GM19397 (cell line): ENCODE measurements around the gene CEP97.
"Not testable (repeated sequence)": the region's sequence is repeated elsewhere in the genome, so short reads cannot be mapped to it uniquely, and the experiment has no call there.

Experiments
- ATAC-seq: cut with Tn5 transposase; IDR thresholded peaks from one replicate; pipeline ENCODE4 v1.9.1; 2021; ENCODE audit warnings: mild to moderate bottlenecking, moderate library complexity; ENCODE audit not compliant: unreplicated experiment

Gene CEP97

DNA sequence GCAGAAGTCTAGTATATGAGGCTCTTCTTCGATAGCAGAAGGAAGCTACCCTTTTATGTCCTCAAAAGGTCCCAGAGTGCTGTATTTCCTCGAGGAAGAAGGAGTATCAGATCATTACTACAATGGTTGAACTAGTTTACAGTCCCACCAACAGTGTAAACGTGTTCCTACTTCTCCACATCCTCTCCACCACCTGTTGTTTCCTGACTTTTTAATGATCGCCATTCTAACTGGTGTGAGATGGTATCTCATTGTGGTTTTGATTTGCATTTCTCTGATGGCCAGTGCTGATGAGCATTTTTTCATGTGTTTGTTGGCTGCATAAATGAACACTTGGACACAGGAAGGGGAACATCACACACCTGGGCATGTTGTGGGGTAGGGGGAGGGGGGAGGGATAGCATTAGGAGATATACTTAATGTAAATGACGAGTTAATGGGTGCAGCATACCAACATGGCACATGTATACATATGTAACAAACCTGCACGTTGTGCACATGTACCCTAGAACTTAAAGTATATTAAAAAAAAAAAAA is 53.4 kb downstream of the CEP97 start:
- not testable (repeated sequence) for ATAC-seq

DNA sequence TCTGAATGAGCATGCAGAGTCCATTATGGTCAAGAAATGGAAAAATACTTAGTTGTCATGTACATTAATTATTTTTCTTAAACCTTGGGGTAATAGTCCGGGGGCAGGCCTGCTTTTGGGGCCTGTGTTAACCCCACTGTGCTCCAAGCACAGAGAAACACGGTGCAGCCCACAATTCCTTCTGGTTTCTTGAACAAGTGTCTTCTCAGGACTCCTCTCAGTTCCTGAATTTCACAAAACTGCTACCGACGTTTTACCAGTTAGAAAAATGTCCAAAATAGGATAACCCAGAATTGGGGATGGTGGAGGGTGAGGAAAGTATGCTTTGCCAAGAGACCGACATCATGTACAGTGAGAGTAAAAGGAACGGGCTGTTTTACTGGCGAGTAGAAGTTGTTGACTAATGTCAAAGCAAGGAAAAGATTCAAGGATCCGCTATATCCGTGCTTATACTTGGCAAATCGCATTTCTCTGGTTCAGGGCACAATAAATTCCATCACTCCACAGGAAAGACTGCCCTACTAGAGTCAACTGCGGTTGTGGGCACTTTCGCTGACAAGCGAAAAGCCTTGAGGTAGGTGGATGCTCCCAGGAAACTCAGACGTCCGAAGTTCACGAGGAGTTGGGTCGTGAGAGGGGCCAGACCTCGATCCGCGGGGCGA is 54.1 kb downstream of the CEP97 start:
- no peak for ATAC-seq

DNA sequence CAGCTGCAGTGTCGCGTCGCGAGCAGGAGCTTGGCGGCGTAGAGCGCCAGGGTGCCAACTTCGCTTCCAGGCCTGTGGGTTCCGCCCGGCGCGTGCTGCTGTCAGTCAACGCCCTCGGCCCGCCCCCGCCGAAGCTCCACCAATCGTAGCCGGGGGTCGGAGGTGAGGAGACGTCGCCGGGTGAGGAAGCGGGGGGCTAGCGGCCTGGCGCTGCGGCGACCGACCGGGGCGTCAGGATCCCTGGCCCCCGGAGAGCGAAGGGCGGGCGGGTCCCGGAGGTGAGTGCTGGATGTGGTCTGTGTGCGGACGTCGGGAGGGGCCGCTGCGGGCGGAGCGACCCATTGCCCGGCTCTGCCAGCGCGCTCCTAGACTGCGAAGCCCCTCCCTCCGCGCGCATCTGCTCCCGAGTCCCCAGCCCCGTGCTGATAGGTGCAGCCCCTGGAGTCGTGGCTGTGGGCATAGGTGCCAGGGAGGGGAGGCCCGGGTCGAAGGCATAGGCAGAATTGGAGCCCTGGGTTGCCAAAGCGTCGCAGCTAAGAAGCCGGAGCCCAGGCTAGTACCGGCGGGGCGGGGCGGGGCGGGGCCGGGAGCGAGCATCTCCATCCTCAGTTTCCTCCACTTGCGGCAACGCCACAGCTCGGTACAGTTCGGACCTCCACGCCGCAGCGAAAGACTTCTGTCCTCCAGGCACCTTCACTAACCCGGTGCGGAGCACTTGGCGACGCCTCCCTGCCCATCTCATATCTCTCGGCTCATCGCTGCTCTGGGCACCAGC is 54.8 kb downstream of the CEP97 start, which contains the start of gene NXPE3:
NXPE3 (plus strand) TSS at position 165 of the 775 bp plus-strand sequence. CDS start 6,386 bp downstream, outside the sequence.
- ATAC-seq = peak; percentile 96

DNA sequence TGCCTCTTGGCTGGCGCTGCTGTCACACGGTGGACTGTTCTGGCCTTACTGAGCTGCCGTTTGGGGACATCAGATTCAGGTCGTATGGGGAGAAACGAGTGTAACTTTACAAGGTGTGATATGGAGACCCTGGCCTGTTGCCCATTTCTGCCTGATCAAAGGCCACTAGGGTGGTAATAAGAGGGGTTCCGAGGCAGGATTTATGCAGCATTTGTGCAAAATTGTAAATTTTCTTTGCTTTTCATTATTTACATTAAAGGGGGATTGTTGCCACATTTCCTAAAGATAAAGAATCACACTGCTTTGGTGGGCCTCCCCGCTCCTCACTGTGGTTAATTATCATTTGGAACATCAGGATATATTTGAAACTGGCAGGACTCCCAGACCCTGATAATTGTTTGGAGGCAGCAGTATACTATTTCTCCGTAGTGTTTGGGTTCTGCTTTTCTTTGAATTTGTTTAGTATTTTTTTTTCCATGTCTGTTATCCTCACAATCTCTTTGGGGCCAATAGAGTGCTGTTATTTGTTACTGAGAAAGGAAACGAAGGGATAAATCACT is 55.5 kb downstream of the CEP97 start:
- no peak for ATAC-seq

DNA sequence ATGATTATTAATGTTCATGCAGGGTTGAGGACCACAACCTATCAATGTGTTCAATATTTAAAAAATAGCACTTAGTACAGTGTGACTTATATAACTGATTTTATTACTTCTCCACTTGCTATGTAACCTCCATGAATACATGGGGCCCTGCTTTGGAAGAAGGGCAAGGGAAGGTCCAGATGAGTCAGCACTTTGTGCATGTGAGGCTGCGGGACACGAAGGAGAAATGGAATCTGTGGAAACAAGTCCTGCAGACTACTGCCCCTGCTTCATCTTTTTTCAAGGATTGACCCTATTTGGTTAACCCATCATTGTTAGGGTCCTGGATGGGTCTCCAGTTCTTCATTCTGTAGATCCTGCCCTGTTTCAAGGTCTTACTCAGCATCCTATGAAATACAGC is 56.2 kb downstream of the CEP97 start:
- ATAC-seq = no peak

DNA sequence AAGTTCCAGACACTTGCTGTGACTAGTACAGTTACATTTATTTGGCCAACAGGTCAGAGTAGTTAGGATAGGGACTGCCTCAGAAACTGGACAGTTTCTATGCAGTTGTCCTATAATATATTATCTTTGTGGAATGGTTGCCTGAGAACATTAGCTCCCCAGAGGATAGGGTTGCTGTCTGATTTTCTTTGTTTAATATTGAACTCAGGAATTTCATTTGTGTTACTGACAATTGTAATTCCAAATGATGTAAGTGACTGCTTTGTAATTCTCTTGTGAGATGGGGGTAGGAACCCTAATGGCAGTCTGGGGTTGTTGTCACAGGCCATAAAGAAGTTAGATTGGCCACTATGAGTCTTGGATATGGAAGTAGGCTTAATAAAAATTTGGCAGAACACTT is 56.8 kb downstream of the CEP97 start:
- ATAC-seq = no peak

DNA sequence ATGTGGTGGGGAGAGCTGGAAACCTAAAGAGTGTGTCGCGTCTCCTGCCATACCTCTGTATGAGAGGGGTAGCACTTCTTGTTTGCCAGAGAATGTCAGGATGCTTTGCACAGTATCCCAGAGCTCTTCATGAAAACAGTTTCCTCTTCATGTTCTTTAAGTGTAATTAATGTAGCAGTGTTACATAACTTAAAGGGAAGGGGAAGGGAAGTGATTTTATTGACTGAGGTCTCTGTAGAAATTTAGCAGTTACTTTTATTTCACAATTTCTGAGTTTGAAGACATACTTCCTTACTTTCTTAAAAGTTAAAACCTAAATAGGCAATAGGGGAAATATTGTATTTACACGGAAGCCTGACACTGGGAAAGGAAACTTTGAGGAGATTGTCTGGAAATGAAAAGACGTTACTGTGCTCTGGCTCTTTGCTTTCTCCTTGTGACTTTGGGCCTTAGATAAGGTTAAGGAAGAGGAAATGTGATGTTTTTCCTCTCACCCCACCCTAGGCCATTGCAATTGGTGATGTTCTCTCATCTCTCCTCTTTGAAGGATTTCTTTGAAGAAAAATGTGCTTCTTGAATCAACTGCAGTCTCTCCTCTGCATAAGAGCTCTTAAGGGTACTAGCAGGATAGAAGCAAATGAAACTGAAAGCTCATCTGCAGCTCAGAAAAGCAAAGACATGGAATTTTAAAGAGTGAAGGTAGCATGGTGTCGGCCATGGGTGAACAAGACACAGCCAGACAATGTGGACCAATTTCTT is 60.6 kb downstream of the CEP97 start:
- ATAC-seq = no peak

DNA sequence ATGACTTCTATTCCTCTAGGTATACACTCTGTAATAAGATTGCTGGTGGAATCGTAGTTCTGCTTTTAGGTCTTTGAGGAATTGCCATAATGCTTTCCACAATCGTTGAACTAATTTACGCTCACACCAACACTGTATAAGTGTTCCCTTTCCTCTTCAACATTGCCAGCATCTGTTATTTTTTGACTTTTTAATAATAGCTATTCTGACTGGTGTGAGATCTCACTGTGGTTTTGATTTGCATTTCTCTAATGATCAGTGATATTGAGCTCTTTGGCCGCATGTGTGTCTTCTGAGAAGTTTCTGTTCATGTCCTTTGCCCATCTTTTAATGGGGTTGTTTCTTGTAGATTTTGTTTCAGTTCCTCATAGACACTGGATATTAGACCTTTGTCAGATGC is 67.4 kb downstream of the CEP97 start:
- peak; percentile 98 for ATAC-seq

DNA sequence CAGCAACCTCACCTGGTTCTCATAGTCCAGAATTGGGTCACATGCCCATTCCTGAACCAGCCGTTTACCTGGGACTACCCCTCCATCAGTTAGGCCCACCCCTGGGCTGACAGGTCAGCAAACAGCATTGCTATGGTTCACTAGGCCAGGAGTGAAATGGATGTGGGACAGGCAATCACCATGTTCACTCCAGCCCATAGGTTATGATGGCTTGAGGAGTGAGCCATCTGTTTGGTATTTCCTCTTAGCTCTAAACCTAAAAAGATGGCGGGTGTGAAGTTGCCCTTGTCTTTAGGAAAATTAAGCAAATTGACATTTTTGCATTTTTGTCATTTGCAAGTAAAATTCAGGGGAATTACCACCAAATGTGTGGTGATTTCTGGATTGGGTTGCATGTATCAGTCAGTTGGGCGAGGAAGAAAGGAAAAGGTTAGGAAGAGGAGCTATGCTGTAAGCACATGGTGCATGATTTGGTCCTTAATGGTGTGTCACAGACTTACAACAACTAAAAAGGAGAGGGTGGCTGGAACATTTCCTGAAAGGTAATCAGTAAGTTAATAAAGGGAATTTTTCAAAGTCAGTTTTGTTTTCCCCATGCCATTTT is 71.8 kb downstream of the CEP97 start:
- ATAC-seq = no peak

DNA sequence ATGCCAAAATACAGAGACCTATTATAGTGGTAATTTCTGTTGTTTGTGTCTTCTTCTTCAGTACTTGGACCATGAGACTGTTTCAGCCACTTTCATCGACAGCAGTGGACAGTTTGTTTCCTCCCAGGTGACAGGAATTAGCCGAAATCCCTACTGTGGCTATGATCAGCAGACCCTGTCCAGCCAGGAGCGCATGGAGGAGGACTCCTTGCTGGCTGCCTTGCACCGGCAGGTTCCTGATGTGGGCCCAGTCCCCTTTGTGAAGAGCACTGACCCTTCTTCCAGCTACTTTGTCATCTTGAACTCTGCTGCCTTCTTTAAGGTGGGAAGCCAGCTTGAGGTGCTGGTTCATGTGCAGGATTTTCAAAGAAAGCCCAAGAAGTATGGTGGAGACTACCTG is 76.8 kb downstream of the CEP97 start:
- no peak for ATAC-seq

DNA sequence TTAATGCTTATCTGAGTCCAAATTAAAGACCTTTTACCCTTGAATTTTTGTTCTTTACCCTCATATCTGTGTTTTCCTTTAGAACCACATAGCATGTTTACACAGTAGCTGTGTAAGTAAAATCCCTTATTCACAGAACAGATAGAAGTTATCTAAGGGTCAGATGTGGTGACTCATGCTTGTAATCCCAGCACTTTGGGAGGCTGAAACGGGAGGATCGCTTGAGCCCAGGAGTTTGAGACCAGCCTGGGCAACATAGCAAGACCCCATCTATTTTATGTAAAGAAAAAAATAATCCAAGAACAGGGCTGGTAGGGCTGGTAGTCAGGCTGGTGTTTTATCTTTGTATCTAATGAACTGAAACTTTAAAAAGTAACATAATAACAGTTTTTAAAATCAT is 77.8 kb downstream of the CEP97 start:
- ATAC-seq = no peak

DNA sequence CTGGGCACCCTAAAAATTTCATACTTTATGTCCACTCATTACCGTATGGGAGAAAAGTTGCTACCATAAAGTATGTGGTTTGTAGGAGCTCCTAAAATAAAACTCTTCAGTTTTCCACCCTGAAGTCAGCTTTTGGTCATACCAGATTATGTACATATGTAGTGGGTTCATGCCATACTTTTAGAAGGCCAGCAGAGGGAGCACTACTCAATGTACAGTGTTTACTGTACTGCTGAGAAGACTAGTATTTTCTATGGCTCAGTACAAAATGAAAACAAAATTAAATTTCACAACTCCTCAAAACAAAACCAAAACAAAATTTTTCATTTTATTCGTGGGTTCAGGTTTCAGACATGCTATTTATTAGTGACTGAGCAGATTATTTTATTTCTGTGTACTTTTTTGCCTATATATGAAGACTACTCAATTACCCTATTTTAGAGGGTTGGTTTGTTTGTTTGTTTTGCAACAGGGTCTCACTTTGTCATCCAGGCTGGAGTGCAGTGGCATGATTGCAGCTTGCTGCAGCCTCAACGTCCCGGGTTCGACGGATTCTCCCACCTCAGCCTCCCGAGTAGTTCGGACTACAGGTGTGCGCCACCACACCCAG is 78.9 kb downstream of the CEP97 start:
- peak; percentile 92 for ATAC-seq

DNA sequence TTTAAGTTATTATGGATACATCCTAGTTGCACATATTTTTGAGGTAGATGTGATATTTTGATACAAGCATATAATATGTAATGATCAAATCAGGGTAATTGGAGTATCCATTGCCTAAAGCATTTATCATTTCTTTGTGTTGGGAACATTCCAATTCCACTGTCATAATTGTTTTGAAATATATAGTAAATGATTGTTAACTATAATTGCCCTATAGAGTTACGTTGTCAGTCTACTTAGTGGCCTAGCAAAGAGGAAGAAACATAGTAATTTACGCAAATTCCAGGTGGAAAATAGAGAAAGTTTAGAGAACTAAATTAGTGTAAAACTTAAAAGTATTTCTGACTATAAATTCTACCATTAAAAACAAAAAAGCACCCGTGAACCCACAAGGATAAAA is 79.5 kb downstream of the CEP97 start:
- ATAC-seq = no peak

DNA sequence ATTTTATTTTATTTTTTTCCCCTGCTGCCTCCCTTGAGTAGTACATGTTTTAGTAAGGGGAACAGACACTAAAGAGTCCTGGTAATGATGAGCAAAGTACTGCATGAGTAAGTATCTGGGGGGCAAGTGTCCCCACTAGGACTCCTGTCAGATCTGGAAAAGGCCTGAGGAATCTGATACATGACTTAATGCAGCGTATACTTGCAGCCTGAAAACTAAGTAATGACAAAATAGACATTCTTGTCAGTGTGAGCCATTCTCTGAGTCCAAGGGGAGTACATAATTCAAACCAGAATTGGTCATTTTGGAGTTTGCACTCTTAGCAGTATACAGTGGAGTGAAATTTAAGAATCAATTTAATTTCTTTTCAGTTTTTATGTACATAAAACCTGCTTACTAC is 82.1 kb downstream of the CEP97 start:
- ATAC-seq = no peak

DNA sequence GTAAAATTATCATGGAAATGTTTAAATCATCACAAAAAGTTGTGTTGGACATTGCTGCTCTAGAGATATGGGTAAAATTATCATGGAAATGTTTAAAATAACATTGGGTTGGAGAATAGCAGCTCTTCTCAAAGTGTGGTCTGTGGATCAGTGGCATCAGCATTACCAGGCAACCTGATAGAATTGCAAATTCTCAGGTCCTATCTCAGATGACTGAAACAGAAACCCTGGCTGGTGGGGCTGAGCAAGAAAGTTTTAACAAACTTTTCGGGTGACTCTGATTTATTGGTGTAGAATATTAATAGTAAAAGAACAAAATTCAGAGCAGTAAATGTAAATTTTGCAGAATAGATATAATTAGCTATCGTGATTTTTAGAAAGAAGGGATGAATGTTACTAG is 83.5 kb downstream of the CEP97 start:
- ATAC-seq = no peak

DNA sequence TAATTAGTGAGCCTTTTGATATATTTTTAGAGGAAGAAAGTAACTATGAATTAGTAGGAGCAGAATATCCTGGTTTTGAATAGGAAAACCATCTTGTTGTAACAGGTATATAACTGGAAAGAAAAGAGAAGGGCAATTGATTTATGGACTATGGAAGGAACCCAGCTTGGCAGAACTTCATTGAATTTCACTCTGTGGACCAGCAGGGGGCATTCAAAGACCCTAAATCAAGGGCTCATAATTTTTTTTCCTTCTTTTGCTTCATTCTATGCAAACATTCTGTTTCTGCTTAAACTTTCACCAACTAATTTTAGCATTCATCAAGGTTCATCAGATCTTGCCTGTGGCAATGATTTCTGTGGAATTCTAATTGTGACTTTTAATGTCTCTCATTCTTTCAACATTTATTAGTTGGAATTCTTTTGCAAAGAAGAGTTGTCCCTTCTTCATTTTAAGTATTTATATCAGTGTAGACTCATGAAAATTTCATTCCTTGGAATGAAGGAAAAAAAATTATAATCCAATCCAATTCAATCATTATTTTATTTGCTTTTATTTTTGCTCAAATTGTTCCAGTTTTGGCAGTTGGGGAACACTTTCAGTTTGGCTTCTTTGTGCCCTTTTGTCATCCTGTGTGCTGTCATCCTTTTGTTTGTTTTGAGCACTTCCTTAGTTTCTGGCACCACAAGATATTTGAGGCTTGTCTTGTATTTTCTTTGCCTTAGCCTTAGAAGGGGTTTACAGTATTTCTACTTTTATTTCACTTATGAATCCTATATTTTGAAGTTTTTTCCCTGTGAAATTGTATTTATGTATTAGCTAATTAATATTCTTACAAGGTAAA is 85.0 kb downstream of the CEP97 start:
- no peak for ATAC-seq

DNA sequence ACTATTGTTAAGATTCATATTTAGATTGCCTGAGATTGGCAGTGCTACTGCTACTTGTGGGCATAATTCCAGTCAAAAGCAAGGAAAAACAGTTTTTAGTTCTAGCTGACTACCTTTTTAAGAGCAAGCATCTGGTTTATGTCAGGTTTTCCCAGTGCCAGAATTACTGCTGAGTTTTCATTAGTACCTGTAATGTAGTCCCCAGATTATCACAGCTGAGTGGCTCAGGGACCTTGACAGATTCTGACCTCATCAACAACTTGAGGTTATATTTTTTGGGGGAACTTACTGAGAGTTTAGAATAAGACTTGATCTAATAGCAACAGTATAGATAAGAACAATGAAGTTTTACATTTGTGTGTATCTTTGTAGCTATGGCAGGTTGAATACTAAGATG is 85.6 kb downstream of the CEP97 start:
- ATAC-seq = no peak

DNA sequence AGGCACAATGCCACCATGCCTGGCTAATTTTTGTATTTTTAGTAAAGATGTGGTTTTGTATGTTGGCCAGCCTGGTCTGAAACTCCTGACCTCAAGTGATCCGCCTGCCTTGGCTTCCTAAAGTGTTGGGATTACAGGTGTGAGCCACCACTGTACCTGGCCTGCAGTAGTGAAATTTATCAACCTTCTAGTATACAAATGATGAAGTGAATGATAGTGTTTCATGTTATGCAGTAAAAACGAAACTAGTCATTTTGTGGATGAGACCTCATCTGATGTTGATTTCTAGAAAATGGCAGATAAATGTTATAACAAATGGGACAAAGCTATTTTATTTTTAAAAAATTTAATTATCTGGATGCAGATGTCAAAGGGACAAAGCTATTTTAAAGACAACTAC is 87.5 kb downstream of the CEP97 start:
- ATAC-seq = no peak

DNA sequence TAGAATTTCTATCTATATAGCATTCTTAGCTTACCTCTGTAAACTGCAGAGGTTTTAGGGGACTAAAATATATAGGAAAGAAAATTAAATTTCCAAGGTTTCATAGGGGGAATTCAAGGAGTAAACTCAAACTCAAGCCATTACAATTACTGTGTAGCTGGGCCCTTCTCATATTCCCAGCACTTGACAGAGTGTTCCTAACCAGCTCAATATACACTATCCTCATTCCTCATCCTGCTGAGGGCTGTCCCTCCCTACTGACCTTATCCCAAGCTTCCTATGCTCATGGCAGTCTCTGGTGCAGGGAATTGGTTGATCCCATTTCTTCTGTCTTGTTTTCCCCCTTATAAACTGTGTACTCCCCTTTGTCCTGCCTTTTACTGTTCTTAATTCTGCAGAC is 88.5 kb downstream of the CEP97 start:
- no peak for ATAC-seq
